NCI-H82 treated with DMSO at 0.1 percent for 48 hours (cell line): ENCODE data around the gene KANSL1.
"Not testable (repeated sequence)": the region's sequence is repeated elsewhere in the genome, so short reads cannot be mapped to it uniquely, and the experiment has no call there.

ENCODE experiments used
- DNase-seq: peaks from one replicate; lab custom pipeline; 2025; ENCODE audit not compliant: unreplicated experiment; lab: John Stamatoyannopoulos, UW

KANSL1 gene, protein sequence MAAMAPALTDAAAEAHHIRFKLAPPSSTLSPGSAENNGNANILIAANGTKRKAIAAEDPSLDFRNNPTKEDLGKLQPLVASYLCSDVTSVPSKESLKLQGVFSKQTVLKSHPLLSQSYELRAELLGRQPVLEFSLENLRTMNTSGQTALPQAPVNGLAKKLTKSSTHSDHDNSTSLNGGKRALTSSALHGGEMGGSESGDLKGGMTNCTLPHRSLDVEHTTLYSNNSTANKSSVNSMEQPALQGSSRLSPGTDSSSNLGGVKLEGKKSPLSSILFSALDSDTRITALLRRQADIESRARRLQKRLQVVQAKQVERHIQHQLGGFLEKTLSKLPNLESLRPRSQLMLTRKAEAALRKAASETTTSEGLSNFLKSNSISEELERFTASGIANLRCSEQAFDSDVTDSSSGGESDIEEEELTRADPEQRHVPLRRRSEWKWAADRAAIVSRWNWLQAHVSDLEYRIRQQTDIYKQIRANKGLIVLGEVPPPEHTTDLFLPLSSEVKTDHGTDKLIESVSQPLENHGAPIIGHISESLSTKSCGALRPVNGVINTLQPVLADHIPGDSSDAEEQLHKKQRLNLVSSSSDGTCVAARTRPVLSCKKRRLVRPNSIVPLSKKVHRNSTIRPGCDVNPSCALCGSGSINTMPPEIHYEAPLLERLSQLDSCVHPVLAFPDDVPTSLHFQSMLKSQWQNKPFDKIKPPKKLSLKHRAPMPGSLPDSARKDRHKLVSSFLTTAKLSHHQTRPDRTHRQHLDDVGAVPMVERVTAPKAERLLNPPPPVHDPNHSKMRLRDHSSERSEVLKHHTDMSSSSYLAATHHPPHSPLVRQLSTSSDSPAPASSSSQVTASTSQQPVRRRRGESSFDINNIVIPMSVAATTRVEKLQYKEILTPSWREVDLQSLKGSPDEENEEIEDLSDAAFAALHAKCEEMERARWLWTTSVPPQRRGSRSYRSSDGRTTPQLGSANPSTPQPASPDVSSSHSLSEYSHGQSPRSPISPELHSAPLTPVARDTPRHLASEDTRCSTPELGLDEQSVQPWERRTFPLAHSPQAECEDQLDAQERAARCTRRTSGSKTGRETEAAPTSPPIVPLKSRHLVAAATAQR (N-terminal part only)

DNA sequence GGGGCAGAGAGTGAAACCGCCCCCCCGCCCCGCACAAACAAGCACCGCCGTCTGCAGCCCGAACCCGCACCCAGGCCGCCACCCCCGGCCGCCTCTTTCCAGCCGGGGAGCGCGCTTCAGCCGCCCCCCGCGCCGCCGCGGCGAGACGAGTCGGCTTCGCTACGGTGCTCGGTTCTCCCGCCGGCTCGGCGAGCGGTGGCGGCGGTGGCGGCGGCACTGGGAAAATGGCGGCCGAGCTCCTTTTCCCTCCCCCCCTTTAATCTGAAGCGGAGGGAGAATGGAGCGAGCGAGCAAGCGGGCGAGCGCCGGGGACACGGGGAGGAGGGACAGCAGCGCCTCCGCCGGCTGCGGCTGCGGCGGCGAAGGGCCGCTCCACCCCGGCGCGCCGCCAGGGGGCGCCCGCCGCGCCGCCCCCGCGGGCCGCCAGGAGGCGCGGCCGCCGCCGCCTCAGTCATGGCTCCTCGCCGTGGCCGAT is at the start of gene KANSL1:
Gene KANSL1 (minus strand): TSS at position 279 of the 475 bp plus-strand sequence. CDS start 21,286 bp downstream, outside the sequence.
- DNase-seq: peak; percentile 83

DNA sequence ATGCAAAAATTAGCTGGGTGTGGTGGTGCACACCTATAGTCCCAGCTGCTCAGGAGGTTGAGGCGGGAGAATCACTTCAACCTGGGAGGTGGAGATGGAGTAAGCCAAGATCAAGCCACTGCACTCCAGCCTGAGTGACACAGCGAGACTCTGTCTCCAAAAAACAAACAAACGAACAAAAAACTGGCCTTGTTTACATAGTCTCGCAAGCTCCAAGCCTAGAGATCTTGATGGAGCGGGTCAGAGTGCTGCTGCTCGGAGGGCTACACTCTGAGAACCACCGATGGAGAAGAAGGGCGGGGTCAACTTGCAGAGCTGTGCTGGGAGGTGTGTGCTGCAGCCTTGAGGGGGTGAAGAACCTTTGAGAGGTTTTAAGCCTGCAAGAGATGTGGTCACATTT is 38.1 kb upstream of the KANSL1 start:
- DNase-seq: not testable (repeated sequence)

DNA sequence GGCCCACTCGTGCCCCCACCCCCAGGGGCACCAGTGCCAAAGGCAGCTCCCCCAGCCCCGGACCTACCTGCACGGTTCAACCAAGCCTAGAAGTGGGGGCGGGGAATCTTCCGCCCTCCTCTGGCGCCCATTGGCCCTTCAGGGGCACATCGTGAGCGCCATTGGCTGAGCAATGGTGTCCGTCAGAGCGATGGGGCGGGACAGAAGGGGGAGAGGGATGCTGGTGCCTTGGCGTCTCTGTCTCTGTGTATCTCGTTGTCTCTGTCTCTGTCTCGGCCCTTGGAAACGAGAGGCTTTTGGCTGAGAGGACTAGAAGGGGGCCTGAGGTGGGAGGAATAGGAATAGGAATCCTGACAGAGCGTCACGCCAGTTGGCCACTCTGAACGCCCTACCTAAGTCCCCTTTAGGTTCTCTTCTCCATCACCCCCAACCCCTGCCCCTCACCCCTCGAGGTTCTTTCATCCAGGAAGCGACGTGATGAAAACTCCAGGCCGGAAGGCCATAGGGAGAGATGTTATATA is 32.1 kb upstream of the KANSL1 start:
- DNase-seq: peak; percentile 87

DNA sequence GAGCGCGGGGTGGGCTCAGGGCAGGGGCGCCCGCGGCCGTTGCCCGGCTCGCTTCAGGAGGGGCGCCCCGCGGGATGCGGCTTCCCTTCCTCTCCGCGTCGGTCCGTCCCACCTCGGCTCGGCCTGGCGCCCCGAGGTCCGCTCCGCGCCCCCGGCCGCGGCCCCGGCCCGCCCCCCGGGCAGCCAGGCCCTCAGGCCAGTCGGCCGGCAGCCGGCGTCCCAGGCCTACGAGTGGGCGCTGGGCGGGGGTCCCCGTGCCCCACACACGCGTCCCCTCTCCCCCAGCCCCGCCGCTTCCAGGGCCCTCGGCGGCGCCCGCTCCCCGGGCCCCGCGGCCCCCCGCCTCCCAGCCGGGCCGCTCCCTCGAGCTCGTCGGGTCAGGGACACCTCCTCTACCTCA is 31.6 kb upstream of the KANSL1 start:
- not testable (repeated sequence) for DNase-seq

DNA sequence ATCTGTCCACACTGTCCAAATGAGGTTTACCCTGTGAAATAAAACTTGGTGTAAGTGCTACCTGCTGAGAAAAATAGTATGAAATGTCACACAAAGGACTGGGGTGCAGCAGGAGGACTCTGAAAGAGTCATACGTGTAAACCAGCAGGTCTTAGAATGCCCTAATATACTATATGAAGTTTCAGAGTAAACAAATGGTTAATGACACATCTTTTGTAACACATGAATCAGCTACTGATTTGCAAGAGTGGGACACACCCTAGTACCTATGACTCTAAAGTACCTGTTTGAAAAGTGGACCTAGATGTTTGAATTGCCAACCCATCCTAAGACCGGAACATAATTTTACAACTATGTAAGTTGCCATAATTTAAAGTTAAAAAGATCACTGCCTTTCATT is 29.8 kb upstream of the KANSL1 start:
- not testable (repeated sequence) for DNase-seq

DNA sequence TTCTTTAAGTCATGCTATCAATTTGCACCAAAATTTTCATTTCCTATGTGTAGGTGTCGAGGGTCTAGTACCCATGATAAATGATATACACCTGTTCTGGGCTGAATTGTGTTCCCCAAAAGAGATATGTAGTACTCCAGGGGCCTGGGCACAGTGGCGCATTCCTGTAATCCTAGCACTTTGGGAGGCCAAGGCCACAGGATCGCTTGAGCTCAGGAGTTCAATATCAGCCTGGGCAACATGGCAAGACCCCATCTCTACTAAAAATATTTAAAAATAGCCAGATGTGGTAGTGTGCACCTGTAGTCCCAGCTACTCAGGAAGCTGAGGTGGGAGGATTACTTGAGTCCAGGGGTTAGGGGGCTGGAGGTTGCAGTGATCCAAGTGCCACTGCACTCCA is 23.5 kb upstream of the KANSL1 start:
- DNase-seq: no peak

DNA sequence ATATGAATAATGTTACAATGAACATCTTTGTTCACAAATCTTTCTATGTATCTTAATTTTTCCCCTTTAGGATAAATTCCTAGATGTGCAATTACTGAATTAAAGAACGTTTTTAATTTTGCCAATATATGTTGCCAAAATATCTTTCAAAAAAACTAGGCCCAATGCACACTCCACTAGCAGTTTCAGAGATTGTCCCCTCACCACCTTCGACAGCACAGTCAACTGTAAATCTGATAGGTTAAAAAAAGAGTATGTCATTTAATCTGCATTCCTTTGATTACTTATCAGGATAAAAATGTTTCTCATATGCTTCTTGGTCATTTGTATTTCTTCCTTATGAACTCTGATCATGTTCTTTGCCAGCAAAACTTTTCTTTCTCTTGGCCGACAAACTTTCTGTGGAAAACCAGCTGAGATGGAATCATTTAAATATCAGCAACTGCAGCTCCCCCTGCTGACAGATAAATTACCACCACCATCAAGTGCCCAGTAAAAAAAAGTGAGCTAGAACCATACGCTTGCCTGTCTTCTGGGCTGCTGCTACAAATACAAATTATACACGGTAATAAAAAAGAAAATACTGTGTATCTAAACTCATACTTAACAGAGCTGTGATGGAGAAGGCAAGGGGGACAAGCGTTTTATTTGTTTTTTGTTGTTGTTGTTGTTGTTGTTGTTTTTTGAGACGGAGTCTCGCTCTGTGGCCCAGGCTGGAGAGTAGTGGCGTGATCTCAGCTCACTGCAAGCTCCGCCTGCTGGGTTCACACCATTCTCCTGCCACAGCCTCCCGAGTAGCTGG is 19.6 kb upstream of the KANSL1 start:
- DNase-seq: peak; percentile 34

DNA sequence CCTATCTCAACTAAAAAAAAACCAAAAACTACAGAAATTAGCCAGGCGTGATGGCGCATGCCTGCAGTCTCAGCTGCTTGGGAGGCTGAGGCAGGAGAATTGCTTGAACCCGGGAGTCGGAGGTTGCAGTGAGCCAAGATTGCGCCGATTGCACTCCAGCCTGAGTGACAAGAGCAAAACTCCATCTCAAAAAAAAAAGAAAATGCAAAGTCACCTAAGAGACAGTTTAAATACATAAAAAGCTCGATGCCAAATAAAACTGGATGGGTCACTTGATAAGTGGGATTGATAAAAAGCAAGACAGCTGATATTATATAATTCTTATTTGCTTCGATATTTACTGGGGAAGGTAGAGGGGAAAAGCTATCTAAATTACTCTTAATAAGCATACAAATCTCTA is 15.8 kb upstream of the KANSL1 start:
- DNase-seq: no peak

DNA sequence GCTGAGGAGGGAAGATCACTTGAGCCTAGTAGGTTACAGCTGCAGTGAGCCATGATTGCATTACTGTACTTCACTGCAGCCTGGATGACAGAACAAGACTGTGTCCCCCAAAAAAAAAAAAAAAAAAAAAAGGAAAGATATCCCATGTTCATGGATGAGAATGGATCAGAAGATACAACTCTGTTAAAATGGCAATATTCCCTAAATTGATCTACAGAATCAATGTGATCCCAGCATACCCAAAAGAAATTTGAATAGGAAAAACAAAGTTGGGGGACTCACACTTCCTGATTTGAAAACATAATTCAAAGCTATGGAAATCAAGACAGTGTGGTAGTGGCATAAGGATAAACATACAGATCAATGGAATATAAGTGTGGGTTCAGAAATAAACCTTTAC is 12.7 kb upstream of the KANSL1 start:
- DNase-seq: no peak

DNA sequence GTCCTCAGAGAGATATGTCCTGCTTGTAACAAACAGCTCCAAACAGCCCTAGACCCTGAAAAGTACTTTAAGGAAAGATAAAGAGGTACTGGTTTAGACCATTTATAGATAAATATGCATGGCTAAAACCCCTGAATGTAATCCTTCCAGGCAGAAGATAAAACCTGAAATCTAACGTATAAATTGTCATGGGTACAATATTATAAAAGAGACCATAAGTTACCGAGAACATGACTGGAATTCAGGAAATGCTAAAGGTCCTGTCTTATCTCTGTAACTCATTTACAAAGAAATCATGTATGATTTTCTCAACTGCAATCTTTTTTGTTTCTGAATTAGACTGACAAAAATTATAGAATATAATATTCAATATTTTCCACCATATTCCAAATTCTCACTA is 9.2 kb upstream of the KANSL1 start:
- DNase-seq: no peak

DNA sequence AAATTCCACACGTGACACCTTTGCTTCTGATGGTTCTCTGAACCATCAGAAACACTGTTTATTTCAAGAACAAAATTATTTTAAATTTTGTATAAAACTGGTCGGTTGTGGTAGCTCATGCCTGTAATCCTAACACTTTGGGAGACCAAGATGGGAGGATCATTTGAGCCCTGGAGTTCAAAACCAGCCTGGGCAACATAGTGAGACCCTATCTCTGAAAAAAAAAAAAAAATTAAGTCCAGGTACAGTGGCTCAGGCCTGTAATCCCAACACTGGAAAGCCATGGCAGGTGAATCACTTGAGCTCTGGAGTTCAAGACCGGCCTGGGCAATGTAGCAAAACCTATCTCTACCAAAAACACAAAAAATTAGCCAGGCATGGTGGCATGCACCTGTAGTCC is 8.3 kb upstream of the KANSL1 start:
- DNase-seq: no peak

DNA sequence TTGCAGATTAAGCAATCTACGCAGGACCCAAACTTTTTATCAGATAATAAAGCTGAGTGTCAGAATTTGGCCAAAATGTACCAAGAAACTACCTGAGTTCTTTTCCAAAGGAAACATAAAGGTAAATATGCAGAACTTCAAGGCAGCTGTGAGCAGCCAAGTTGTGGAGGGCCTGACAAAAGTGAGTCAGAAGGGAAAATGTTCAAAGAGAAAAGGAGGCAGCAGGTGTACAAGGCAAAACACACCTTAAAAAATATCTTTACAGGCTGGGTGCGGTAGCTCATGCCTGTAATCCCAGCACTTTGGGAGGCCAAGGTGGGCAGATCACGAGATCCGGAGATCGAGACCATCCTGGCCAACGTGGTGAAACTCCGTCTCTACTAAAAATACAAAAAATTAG is 7.0 kb upstream of the KANSL1 start:
- no peak for DNase-seq

DNA sequence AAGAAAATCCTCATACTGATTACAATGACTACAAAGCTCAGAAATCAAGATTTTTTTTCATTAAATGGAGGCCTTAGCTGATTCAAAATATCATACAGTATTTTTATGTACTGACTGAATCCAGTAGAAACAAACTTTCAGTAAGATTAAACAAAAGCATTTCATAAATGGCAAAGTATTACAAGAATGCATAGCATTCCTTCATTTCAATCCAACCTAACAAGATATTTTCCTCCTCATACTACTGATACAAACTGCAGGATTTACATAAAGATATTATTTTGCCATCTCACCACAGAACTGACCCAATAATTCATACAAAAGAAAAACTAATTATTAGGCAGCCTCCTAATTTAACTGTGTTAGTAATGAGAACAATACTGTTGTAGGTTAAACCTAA is 6.2 kb upstream of the KANSL1 start:
- DNase-seq: no peak

DNA sequence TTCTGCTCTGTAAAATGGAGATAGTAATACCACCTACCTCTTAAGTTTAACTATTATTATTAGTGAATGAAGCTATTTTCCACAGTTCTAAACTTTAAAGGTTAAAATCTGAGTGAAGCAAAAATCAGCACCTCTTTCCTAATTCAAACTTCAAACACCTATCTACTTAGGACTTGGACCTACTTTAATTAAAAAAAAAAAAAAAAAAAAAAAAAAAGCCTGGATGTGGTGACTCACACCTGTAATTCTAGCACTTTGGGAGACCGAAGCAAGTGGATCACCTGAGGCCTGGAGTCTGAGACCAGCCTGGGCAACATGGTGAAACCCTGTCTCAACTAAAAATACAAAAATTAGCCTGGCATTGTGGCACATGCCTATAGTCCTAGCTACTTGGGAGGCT is 5.0 kb upstream of the KANSL1 start:
- no peak for DNase-seq

DNA sequence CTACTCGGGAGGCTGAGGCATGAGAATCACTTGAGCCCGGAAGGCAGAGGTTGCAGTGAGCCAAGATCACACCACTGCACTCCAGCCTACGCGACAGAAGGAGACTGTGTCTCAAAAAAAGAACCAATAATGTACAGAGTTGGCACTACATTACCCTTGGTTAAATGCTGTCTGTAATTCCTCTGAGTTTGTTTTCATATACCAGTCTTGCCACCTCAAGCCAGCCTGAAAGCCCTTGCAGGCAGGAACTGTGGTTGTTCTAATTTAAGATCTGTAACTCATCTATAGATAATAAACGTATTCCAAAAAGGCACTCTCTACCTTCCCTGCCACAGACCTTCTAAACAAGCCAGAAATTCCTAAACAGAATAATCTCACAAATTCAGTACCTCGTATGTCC is 4.3 kb upstream of the KANSL1 start:
- DNase-seq: no peak

DNA sequence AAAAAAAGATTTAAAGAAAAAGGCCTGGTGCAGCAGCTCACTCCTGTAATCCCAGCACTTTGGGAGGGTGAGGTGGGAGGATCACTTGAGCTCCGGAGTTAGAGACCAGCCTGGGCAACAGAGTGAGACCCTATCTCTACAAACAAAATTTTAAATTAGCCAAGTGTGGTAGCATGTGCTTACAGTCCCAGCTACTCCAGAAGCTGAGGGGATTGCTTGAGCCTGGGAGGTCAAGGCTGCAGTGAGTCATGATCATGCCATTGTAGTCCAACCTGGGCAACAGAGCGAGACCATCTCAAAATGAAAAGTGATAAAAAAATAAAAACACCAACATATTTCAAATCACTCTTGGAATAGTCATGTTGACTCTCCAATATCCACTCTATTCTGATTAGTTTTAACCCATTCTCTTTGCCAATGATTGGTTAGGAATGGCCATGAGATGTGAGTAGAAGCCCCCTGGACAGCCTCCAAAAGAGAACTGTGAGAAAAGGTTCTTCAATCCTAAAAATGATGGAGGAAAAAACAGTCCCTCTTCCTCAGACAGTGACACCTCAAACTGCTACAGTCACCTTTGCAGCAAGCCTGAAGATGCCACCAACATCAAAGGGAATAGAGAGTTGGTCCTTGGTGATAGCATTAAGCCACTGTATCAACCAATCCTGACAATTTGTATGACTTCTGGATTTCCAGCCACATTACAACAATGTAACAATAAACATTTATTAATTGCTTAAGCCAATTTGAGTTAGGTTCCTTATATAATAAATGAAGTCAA is 2.9 kb upstream of the KANSL1 start:
- no peak for DNase-seq

DNA sequence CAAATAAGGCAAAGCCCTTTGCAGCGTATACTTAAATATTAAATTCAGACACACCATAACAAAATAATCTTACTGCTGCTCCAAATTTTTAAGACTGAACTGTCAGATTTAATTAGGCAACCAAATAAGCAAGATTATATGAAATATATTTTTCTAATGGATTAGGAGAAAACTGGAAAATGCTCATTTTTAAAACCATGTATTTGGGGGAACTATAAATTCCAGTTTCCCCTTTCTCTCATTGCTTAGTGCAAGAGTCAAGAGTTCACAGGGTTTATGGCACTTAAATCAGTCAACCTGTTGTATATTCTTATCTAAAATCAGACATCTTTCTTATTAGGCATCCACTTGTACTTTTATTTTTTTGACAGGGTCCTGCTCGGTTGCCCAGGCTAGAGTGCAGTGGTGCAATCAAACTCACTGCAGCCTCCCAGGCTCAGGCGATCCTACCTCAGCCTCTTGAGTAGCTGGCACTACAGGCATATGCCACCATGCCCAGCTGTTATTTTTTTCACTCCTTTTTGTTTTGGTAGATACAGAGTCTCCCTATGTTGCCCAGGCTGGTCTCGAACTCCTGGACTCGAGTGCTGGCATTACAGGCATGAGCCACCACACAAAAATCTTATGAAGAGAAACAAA is 2.1 kb upstream of the KANSL1 start:
- DNase-seq: no peak

DNA sequence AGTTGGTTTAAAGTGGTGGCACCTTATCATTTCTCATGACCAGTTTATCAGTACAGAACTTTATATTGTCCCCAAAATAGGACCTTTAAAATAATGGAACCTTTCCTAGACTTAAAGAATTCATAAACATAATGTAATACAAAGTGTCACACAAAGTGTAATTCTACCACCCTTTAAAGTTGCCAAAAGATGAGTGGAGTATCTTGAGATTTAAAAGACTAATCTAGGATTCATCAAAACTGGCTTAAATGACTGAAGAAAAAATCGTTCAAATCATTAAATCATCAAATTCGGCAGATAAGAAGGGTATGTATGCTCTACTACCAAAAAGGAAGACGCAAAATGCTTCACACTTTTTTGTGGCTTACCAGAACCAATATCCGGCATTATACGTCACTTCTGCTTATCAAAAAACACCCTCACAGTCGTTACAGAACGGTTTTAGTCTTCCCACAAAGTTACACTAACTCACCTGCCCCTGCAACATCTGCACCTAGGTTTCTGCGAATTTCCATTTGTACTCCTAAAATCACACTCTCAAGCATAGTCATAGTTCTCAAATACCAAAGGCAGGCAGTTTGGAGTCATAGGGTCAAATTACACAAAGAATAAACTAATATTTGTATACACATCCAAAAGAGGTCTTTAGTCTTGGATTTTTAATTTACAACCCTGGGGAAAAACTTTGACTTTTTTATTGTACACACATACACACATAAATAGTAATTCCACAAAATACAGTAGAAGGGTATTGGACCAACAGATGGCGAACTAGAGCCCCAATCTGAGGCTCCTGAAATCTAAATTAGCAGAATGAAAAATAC is 1.4 kb upstream of the KANSL1 start:
- DNase-seq: peak; percentile 19
